HCT116 (cell line): ENCODE measurements around the gene HOTAIR. TPM values are rescaled to one million over a fixed set of nuclear protein-coding genes. Genes with fewer than 3 reads are reported as not detected.

Source experiments
- ATAC-seq: fragments of 200-7000 bp; cut with Tn5 transposase; 2 replicates; pipeline ENCODE4 v1.9.1; 2020; ENCODE audit warnings: mild to moderate bottlenecking, moderate library complexity
- BruUV-seq: library from RNA; stranded (reverse); fragments of 400-500 nt; replicated peaks from 2 replicates; lab custom pipeline; 2021; lab: Mats Ljungman, UMichigan
- CTCF ChIA-PET: fragments of 300-600 bp; sonication (Branson Sonifier 250); formaldehyde crosslinking; loops from one replicate; lab custom pipeline; 2021; ENCODE audit warnings: antibody characterized with exemption; lab: Charles Lee
- POLR2A ChIA-PET: fragments of 300-600, 350-600 bp; sonication (Branson Sonifier 250); formaldehyde crosslinking; loops from one replicate; lab custom pipeline; 2021; ENCODE audit warnings: antibody characterized with exemption; lab: Charles Lee
- RAD21 ChIA-PET, 2 experiments: fragments of 300-600 bp; sonication (Branson Sonifier 250); formaldehyde crosslinking; loops; one replicate each; lab custom pipeline; 2023; ENCODE audit warnings: low total read pairs in 2 of 2; ENCODE audit not compliant: uncharacterized antibody in 2 of 2, unreplicated experiment in 2 of 2, low non-redundant PET in 1 of 2; lab: Charles Lee
- DNase-seq: peaks from one replicate; pipeline ENCODE4 v3.0.0-alpha.2; 2010; ENCODE audit warnings: low read depth, low spot score
- H2AFZ ChIP-seq: fragments of 200-600 bp; shearing (Covaris generic), sonication (generic); 2 replicates; pipeline ENCODE4 v1.6.1; 2017; ENCODE audit warnings: low read depth, mixed run types, mixed read lengths, antibody characterized with exemption, low read length; ENCODE audit not compliant: poor library complexity, severe bottlenecking
- H3K27ac ChIP-seq: 2 replicates; pipeline ENCODE4 v1.5.1; 2012; ENCODE audit warnings: low read depth, low read length
- H3K27me3 ChIP-seq: fragments of 200-600 bp; sonication (generic); 2 replicates; pipeline ENCODE4 v1.6.1; 2016; ENCODE audit warnings: mixed run types, low read length, mixed read lengths; ENCODE audit not compliant: insufficient read depth
- H3K36me3 ChIP-seq, 2 experiments: fragments of 200-500 bp in 1 of 2; fragments of 200-600 bp in 1 of 2; sonication (Bioruptor generic) in 1 of 2; sonication (generic) in 1 of 2; 2 replicates each; pipeline versions ENCODE4 v1.5.1 to v1.6.1; 2014 to 2016; ENCODE audit warnings: low read length in 2 of 2, inconsistent platforms in 1 of 2, mixed read lengths in 1 of 2, mixed run types in 1 of 2; ENCODE audit not compliant: insufficient read depth in 2 of 2, control insufficient read depth in 1 of 2
- H3K4me1 ChIP-seq, 2 experiments: fragments of 200-600 bp in 1 of 2; sonication (generic) in 1 of 2; 2 replicates each; pipeline versions ENCODE4 v1.5.1 to v1.6.1; 2012 to 2017; ENCODE audit warnings: low read length in 2 of 2, inconsistent platforms in 1 of 2, mild to moderate bottlenecking in 1 of 2, mixed read lengths in 1 of 2, mixed run types in 1 of 2, moderate library complexity in 1 of 2; ENCODE audit not compliant: insufficient read depth in 2 of 2, control insufficient read depth in 1 of 2
- H3K4me2 ChIP-seq: fragments of 200-600 bp; sonication (generic); 2 replicates; pipeline ENCODE4 v1.6.1; 2017; ENCODE audit warnings: mixed run types, low read length, mixed read lengths
- H3K4me3 ChIP-seq, 2 experiments: fragments of 200-600 bp in 1 of 2; sonication (generic) in 1 of 2; replicated peaks in 1 of 2; 2 replicates each; pipeline ENCODE4 v1.5.1; 2011 to 2016; ENCODE audit warnings: low read length in 2 of 2, control low read depth in 1 of 2, low read depth in 1 of 2, mild to moderate bottlenecking in 1 of 2, mixed read lengths in 1 of 2, mixed run types in 1 of 2
- H3K79me2 ChIP-seq: fragments of 200-600 bp; sonication (generic); 2 replicates; pipeline ENCODE4 v1.6.1; 2017; ENCODE audit warnings: mild to moderate bottlenecking, mixed run types, low read length, moderate library complexity, mixed read lengths; ENCODE audit not compliant: insufficient read depth
- H3K9ac ChIP-seq: fragments of 200-600 bp; sonication (generic); 2 replicates; pipeline ENCODE4 v1.6.1; 2016; ENCODE audit warnings: low read length, mixed read lengths
- H3K9me2 ChIP-seq: fragments of 200-600 bp; sonication (generic), shearing (Covaris generic); 2 replicates; pipeline ENCODE4 v1.6.1; 2017; ENCODE audit warnings: mixed run types, mild to moderate bottlenecking, moderate library complexity; ENCODE audit not compliant: insufficient read depth
- H3K9me3 ChIP-seq, 2 experiments: fragments of 200-500 bp in 1 of 2; fragments of 200-600 bp in 1 of 2; sonication (Bioruptor generic) in 1 of 2; sonication (generic) in 1 of 2; 2 replicates each; pipeline ENCODE4 v1.6.1; 2014 to 2017; ENCODE audit warnings: low read length in 2 of 2, mixed read lengths in 2 of 2, inconsistent platforms in 1 of 2, low read depth in 1 of 2, mild to moderate bottlenecking in 1 of 2, mixed run types in 1 of 2, moderate library complexity in 1 of 2; ENCODE audit not compliant: control insufficient read depth in 1 of 2, insufficient read depth in 1 of 2
- H4K20me1 ChIP-seq: fragments of 200-600 bp; sonication (generic), shearing (Covaris generic); 2 replicates; pipeline ENCODE4 v1.6.1; 2017; ENCODE audit warnings: mixed run types, mild to moderate bottlenecking, moderate library complexity; ENCODE audit not compliant: insufficient read depth
- JUND ChIP-seq: IDR thresholded peaks from 2 replicates; pipeline ENCODE4 v1.6.1; 2012
- POLR2AphosphoS5 ChIP-seq: IDR thresholded peaks from 2 replicates; pipeline ENCODE4 v1.6.1; 2011; ENCODE audit warnings: mild to moderate bottlenecking, low read depth, low read length, moderate library complexity
- RAD21 ChIP-seq: IDR thresholded peaks from 2 replicates; pipeline ENCODE4 v1.6.1; 2012; ENCODE audit warnings: low read depth, mild to moderate bottlenecking
- SIN3A ChIP-seq: IDR thresholded peaks from 2 replicates; pipeline ENCODE4 v1.6.1; 2012; ENCODE audit warnings: low read depth
- SP1 ChIP-seq: IDR thresholded peaks from 2 replicates; pipeline ENCODE4 v1.6.1; 2012; ENCODE audit warnings: low read depth
- SRF ChIP-seq: IDR thresholded peaks from 2 replicates; pipeline ENCODE4 v1.6.1; 2012; ENCODE audit warnings: low read depth
- YY1 ChIP-seq: IDR thresholded peaks from 2 replicates; pipeline ENCODE4 v1.6.1; 2011; ENCODE audit warnings: low read length, low read depth, moderate library complexity, mild to moderate bottlenecking; ENCODE audit not compliant: insufficient replicate concordance; ENCODE audit errors: extremely low read depth
- ZNF274 ChIP-seq: fragments of 200-500 bp; sonication (Bioruptor generic); IDR thresholded peaks from 2 replicates; pipeline ENCODE4 v1.6.1; 2014; ENCODE audit warnings: mild to moderate bottlenecking, low read depth, low read length, inconsistent platforms
- intact Hi-C: fragments of 100-400 bp; cut with micrococcal nuclease; formaldehyde crosslinking; loops from 2 replicates; pipeline ENCODE4 v1.10.0; 2022
- total RNA-seq: library from RNA; stranded (reverse); gene quantifications from one replicate; pipeline ENCODE4 v1.2.1, GENCODE V29; 2021; ENCODE audit not compliant: unreplicated experiment

HOTAIR gene
- total RNA-seq, 1 experiment from 2014 or later, result 0.25 TPM

DNA sequence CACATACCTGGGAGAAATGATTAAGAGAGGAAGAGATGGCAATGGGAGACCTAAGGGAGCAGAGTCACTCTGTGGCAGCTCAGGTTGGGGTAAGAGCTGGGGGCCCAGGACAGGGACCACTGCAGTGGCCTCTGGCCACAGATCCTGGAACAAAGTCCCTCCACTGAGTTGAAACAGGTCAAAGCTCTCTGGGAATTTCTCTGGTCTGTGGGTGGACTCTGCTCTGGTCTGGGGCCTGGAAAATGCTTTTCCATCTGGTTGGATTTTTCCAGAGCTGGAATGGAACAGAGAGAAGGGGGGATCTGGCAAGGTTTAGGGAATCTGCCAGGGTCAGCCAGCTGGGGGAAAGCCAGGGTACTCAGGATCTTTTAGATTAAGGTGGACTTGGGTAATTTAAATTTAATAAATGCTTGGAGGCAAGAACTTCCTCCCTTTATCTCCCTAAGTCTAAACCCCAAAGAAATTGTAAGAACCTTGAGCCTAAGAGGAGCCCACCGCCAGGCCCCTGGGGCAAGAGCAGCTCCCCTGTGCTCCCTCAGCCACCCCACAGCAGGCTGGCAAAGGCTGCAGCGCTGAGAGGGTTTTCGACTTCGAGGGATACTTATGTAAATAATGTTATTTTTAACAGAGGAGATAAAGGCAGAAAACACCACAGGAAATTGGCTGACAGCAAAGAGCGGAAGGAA lies 13.9 kb upstream of the HOTAIR start:
- peaks cover 4 to 17% of the 10 kb centered on the region in 2 experiments for H3K4me1 ChIP-seq
- H3K4me3 ChIP-seq, result peak overlapping the region in 1 of 2 experiments; percentile 49; a peak in 1 of 4 replicates
- no peaks in the 10 kb centered on the region for H3K36me3 ChIP-seq
- CTCF ChIA-PET, result interaction anchor here (0.8 to 5.7 kb wide), 8 partner anchors 17 to 336 kb away, joined by 3 to 35 read pairs (median 4); partner anchors contain the start of genes COPZ1 and HOXC5
- no TSS peak for BruUV-seq
- POLR2A ChIA-PET, result interaction anchor here (1.1 kb wide), 1 partner anchor 291 kb away, joined by 3 read pairs; the partner anchor contains the start of gene CBX5
- H3K4me2 ChIP-seq, result peak overlapping the region; percentile 80
- H3K9ac ChIP-seq, result peak overlapping the region; percentile 45; the same call in 1 of the 2 replicates
- H3K79me2 ChIP-seq, result no peaks in the 10 kb centered on the region
- peak overlapping the region; percentile 60 for H2AFZ ChIP-seq
- no peaks in the 10 kb centered on the region for H4K20me1 ChIP-seq
- H3K9me2 ChIP-seq, result no peaks in the 10 kb centered on the region
- TF ChIP-seq ZNF274, result no peak
- no peak for TF ChIP-seq SRF
- TF ChIP-seq RAD21, result no peak
- TF ChIP-seq POLR2AphosphoS5, result no peak
- TF ChIP-seq YY1, result no peak
- no peak for TF ChIP-seq JUND
- no peak for TF ChIP-seq SIN3A
- RAD21 ChIA-PET, result interaction anchor here in 1 of 2 experiments (1.0 kb wide), 1 partner anchor 232 kb away, joined by 5 read pairs; no protein-coding TSS in a partner anchor
- no peaks in the 10 kb centered on the region for H3K9me3 ChIP-seq
- no peak overlapping the region for H3K27ac ChIP-seq
- no peaks in the 10 kb centered on the region for H3K27me3 ChIP-seq
- intact Hi-C loops, result loop anchor here (5.0 kb wide), 1 partner anchor 221 kb away; no protein-coding TSS in a partner anchor
- ATAC-seq, result peak; percentile 30
- DNase-seq, result no peak

DNA sequence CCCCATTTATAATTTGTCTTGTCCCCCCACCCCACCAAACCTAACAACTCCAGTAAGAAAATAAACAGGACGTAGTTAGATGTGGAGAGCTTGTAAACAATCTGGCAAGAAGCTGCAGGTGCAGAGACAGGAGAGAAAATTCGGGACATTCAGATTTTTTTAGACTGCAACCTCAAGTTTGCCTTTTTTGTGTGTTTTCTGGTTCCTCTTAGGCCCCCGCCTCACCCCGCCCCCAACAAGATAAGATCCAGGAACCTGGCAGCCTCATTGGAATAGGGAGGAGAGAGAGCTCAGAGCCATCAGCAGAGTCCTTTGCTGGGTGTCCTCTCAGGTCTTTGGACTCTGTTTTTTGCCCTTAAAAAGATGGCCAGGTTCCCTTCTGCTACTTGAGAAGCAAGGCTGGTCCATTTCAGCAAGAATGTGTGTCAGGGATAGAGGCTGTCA lies 13.1 kb upstream of the HOTAIR start:
- H3K27me3 ChIP-seq, result no peaks in the 10 kb centered on the region
- no peak for TF ChIP-seq SP1
- POLR2A ChIA-PET, result interaction anchor here (1.1 kb wide), 1 partner anchor 292 kb away, joined by 3 read pairs; the partner anchor contains the start of gene CBX5
- intact Hi-C loops, result loop anchor here (5.0 kb wide), 1 partner anchor 221 kb away; no protein-coding TSS in a partner anchor
- no peak overlapping the region for H3K9ac ChIP-seq
- no peak overlapping the region for H2AFZ ChIP-seq
- CTCF ChIA-PET, result interaction anchor here (0.6 to 5.7 kb wide), 10 partner anchors 10 to 337 kb away, joined by 3 to 35 read pairs (median 4); partner anchors contain the start of genes COPZ1 and HOXC5
- no peaks in the 10 kb centered on the region for H3K79me2 ChIP-seq
- peaks cover 4 to 17% of the 10 kb centered on the region in 2 experiments for H3K4me1 ChIP-seq
- H3K27ac ChIP-seq, result no peak overlapping the region
- ATAC-seq (no peak), DNase-seq (no peak)
- no peaks in the 10 kb centered on the region for H3K36me3 ChIP-seq
- H3K4me2 ChIP-seq, result no peak overlapping the region
- H3K9me3 ChIP-seq, result no peaks in the 10 kb centered on the region
- H4K20me1 ChIP-seq, result no peaks in the 10 kb centered on the region
- H3K4me3 ChIP-seq, result no peak overlapping the region
- H3K9me2 ChIP-seq, result no peaks in the 10 kb centered on the region
- BruUV-seq, result no TSS peak
- RAD21 ChIA-PET, result interaction anchor here (0.7 to 1.0 kb wide), 2 partner anchors 30 to 231 kb away, joined by 3 to 5 read pairs; no protein-coding TSS in a partner anchor
